K562 (cell line): Measurements from ENCODE around the gene AQP1. TPM values are rescaled to one million over a fixed set of nuclear protein-coding genes. Genes with fewer than 3 reads are reported as not detected.

Experiments used
- ATAC-seq: fragments of 200-7000 bp; cut with Tn5 transposase; 3 replicates; pipeline ENCODE4 v1.9.1; 2020; ENCODE audit warnings: moderate library complexity
- BruUV-seq: library from RNA; stranded (reverse); fragments of 400-500 nt; replicated peaks from 2 replicates; lab custom pipeline; 2021; lab: Mats Ljungman, UMichigan
- CTCF ChIA-PET: fragments of 300-600 bp; formaldehyde crosslinking; extraction: SDS; loops from one replicate; lab custom pipeline; 2021; ENCODE audit warnings: low intra/inter-chr PET ratio; lab: Yijun Ruan, JAX
- POLR2A ChIA-PET: fragments of 300-600, 350-650 bp; sonication (Branson Sonifier 250); formaldehyde crosslinking; extraction: SDS; loops from one replicate; lab custom pipeline; 2021; ENCODE audit warnings: antibody characterized with exemption, inconsistent platforms; lab: Yijun Ruan, JAX
- DNase-seq, 4 experiments: peaks; one replicate each; pipeline versions ENCODE4 v3.0.0 to v3.0.0-alpha.2; 2011 to 2018; ENCODE audit warnings: low spot score in 3 of 4, mixed read lengths in 3 of 4; ENCODE audit errors: extremely low read depth in 1 of 4
- FAIRE-seq: peaks from 2 replicates; lab custom pipeline; 2011; peaks lifted over from hg19 to GRCh38; lab: Jason Lieb, UNC
- H2AFZ ChIP-seq: 2 replicates; pipeline ENCODE4 v1.6.0; 2011; ENCODE audit warnings: low read depth, low read length, control low read depth, inconsistent platforms
- H3K27ac ChIP-seq: fragments of 200-600 bp; 3 replicates; pipeline ENCODE4 v1.8.0; 2011; ENCODE audit warnings: low read depth, mild to moderate bottlenecking, control low read depth, inconsistent platforms, low read length, moderate library complexity, mixed read lengths; ENCODE audit errors: extremely low read depth
- H3K27me3 ChIP-seq, 2 experiments: fragments of 300-600 bp in 1 of 2; 2 replicates in 1 of 2; 3 replicates in 1 of 2; pipeline versions ENCODE4 v1.6.0 to v1.8.0; 2011; ENCODE audit warnings: inconsistent platforms in 2 of 2, low read length in 2 of 2, mild to moderate bottlenecking in 1 of 2, mixed read lengths in 1 of 2, moderate library complexity in 1 of 2; ENCODE audit not compliant: control insufficient read depth in 2 of 2, insufficient read depth in 2 of 2
- H3K36me3 ChIP-seq: fragments of 300-600 bp; 3 replicates; pipeline ENCODE4 v1.8.0; 2011; ENCODE audit warnings: mild to moderate bottlenecking, low read length, inconsistent platforms; ENCODE audit not compliant: control insufficient read depth, insufficient read depth
- H3K4me1 ChIP-seq, 2 experiments: fragments of 200-600 bp in 1 of 2; replicated peaks in 1 of 2; 2 replicates in 1 of 2; 3 replicates in 1 of 2; pipeline versions ENCODE4 v1.5.1 to v1.8.0; 2011; ENCODE audit warnings: inconsistent platforms in 2 of 2, low read length in 2 of 2, mild to moderate bottlenecking in 1 of 2, mixed read lengths in 1 of 2, moderate library complexity in 1 of 2; ENCODE audit not compliant: control insufficient read depth in 2 of 2, insufficient read depth in 2 of 2
- H3K4me2 ChIP-seq: 2 replicates; pipeline ENCODE4 v1.6.1; 2011; ENCODE audit warnings: low read length, control low read depth, inconsistent platforms, mixed read lengths; ENCODE audit not compliant: insufficient read depth
- H3K4me3 ChIP-seq: fragments of 200-600 bp; sonication (generic), shearing (Covaris generic); 2 replicates; pipeline ENCODE4 v1.5.1; 2016; ENCODE audit warnings: control low read depth, inconsistent platforms
- H3K79me2 ChIP-seq: fragments of 200-600 bp; 3 replicates; pipeline ENCODE4 v1.8.0; 2011; ENCODE audit warnings: low read length, inconsistent platforms; ENCODE audit not compliant: control insufficient read depth, insufficient read depth
- H3K9ac ChIP-seq, 2 experiments: 2 replicates each; pipeline versions ENCODE4 v1.6.0 to v1.6.1; 2011; ENCODE audit warnings: low read depth in 2 of 2, low read length in 2 of 2, control low read depth in 1 of 2, inconsistent platforms in 1 of 2, mild to moderate bottlenecking in 1 of 2, mixed read lengths in 1 of 2; ENCODE audit not compliant: insufficient read depth in 1 of 2
- H3K9me1 ChIP-seq: one replicate; pipeline ENCODE4 v1.6.0; 2011; ENCODE audit warnings: inconsistent platforms, mild to moderate bottlenecking, low read length, moderate library complexity; ENCODE audit not compliant: control insufficient read depth, insufficient read depth
- H3K9me3 ChIP-seq: replicated peaks from 2 replicates; pipeline ENCODE4 v1.5.1; 2011; ENCODE audit warnings: low read depth, low read length, inconsistent platforms; ENCODE audit not compliant: control insufficient read depth, insufficient read depth
- H4K20me1 ChIP-seq: replicated peaks from 2 replicates; pipeline ENCODE4 v1.6.1; 2011; ENCODE audit warnings: low read length, inconsistent platforms, mixed read lengths; ENCODE audit not compliant: control insufficient read depth, insufficient read depth
- CHD7 ChIP-seq: fragments of 200-600 bp; sonication (generic); IDR thresholded peaks from one replicate; pipeline ENCODE4 v1.6.1; 2012; ENCODE audit warnings: mild to moderate bottlenecking, low read depth, low read length, inconsistent platforms
- JUN ChIP-seq, 2 experiments: sonication (generic) in 1 of 2; formaldehyde crosslinking in 1 of 2; IDR thresholded peaks; 2 replicates each; pipeline versions ENCODE4 v1.6.1 to v1.8.0; 2012 to 2022; ENCODE audit warnings: borderline replicate concordance in 2 of 2, mild to moderate bottlenecking in 2 of 2, improper control_type of control experiment in 1 of 2, low read depth in 1 of 2, low read length in 1 of 2, missing genetic modification reagents in 1 of 2
- ZNF3 ChIP-seq: fragments of 250-450 bp; sonication (Bioruptor Pico); IDR thresholded peaks from 2 replicates; pipeline ENCODE4 v1.5.0; 2021; ENCODE audit warnings: mild to moderate bottlenecking, moderate library complexity
- WGBS: fragments of 100-300 bp; shearing (Covaris generic); methylation state at CpG from one replicate; pipeline ENCODE4 v1.1.6; 2016; ENCODE audit warnings: low coverage, mixed read lengths; ENCODE audit not compliant: insufficient coverage; ENCODE audit errors: missing lambda C conversion rate; 5-methylcytosine and 5-hydroxymethylcytosine counted together
- in situ Hi-C: fragments of 300-500 bp; cut with MboI; formaldehyde crosslinking; loops from 4 replicates; pipeline ENCODE4 v1.15.0; 2018; ENCODE audit warnings: inconsistent platforms, mixed read lengths
- intact Hi-C: fragments of 100-400 bp; cut with micrococcal nuclease; formaldehyde crosslinking; loops from 2 replicates; pipeline ENCODE4 v1.14.2; 2022
- polyA plus RNA-seq, 8 experiments: library from polyadenylated mRNA; depleted of rRNA in 4 of 8; stranded (reverse) in 5 of 8; unstranded in 3 of 8; fragments of >200 nt; fragmentation: Nextera tagmentation in 2 of 8; fragmentation: Illumina TruSeq in 1 of 8; extraction: Ambion mirVana in 2 of 8; extraction: Trizol in 1 of 8; gene quantifications; 2 replicates each; pipeline versions ENCODE4 v1.2.1 to v1.2.3, GENCODE V29; 2011 to 2014; ENCODE audit warnings: inconsistent platforms in 1 of 8, missing spikeins in 1 of 8
- total RNA-seq, 7 experiments: library from RNA; depleted of rRNA in 6 of 7; stranded (reverse); fragments of >200 nt in 6 of 7; fragmentation: Illumina TruSeq in 2 of 7; extraction: Trizol in 2 of 7; gene quantifications; 2 replicates each; pipeline versions ENCODE4 v1.2.1 to v1.2.3, GENCODE V29; 2011 to 2021; ENCODE audit warnings: low replicate concordance in 1 of 7

The AQP1 gene
- total and polyA plus RNA-seq, 9 of the 15 experiments (the other 6 are each of a cell fraction or from before 2014, with no cell fraction given) = 0.18 to 12.6 (median 4.1) TPM

- Histone ChIP-seq H2AFZ (no peak overlapping the region), H3K9ac (no peak overlapping the region; a peak in 1 of 4 replicates), H3K4me1 (peaks cover 33 to 94% of the 10 kb centered on the region in 2 experiments), H3K27me3 (no peaks in the 10 kb centered on the region), H3K79me2 (no peaks in the 10 kb centered on the region; the same call in 2 of the 3 replicates), H3K9me3 (no peaks in the 10 kb centered on the region), H4K20me1 (no peaks in the 10 kb centered on the region), H3K4me3 (no peak overlapping the region), H3K9me1 (no peaks in the 10 kb centered on the region), H3K36me3 (no peaks in the 10 kb centered on the region), H3K4me2 (no peak overlapping the region), H3K27ac (no peak overlapping the region)
- in situ Hi-C loops = no loop called here
- ATAC-seq (no peak), FAIRE-seq (no peak), DNase-seq (no peak)
- 71% methylated on average over 6 of the region's 6 CpGs for WGBS
- CTCF ChIA-PET = no interaction called here
- POLR2A ChIA-PET = interaction anchor here (0.8 to 1.1 kb wide), 3 partner anchors 12 to 44 kb away, joined by 3 to 6 read pairs (median 3); no protein-coding TSS in a partner anchor
- intact Hi-C loops = no loop called here
- no TSS peak for BruUV-seq
- no peak for TF ChIP-seq CHD7
- no peak for TF ChIP-seq ZNF3
- no peak for TF ChIP-seq JUN (IDR thresholded peaks at IDR 0.05; ENCODE audit: borderline replicate concordance, low read depth, low read length)
- TF ChIP-seq JUN (CRISPR knock-in tag; IDR thresholded peaks at IDR 0.05; ENCODE audit: borderline replicate concordance) = no peak
These were observed 2.2 kb upstream of the AQP1 start for GRCh38 chr7:30909431-30909830.
